GM15510 (cell line): ENCODE data around the gene ZMIZ2.

Source experiments
- POLR2A ChIP-seq: IDR thresholded peaks from 3 replicates; pipeline ENCODE4 v1.6.1; 2011; ENCODE audit warnings: borderline replicate concordance; ENCODE audit not compliant: insufficient read length; ENCODE audit errors: extremely low read depth

The ZMIZ2 gene, protein sequence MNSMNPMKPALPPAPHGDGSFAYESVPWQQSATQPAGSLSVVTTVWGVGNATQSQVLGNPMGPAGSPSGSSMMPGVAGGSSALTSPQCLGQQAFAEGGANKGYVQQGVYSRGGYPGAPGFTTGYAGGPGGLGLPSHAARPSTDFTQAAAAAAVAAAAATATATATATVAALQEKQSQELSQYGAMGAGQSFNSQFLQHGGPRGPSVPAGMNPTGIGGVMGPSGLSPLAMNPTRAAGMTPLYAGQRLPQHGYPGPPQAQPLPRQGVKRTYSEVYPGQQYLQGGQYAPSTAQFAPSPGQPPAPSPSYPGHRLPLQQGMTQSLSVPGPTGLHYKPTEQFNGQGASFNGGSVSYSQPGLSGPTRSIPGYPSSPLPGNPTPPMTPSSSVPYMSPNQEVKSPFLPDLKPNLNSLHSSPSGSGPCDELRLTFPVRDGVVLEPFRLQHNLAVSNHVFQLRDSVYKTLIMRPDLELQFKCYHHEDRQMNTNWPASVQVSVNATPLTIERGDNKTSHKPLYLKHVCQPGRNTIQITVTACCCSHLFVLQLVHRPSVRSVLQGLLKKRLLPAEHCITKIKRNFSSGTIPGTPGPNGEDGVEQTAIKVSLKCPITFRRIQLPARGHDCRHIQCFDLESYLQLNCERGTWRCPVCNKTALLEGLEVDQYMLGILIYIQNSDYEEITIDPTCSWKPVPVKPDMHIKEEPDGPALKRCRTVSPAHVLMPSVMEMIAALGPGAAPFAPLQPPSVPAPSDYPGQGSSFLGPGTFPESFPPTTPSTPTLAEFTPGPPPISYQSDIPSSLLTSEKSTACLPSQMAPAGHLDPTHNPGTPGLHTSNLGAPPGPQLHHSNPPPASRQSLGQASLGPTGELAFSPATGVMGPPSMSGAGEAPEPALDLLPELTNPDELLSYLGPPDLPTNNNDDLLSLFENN

DNA sequence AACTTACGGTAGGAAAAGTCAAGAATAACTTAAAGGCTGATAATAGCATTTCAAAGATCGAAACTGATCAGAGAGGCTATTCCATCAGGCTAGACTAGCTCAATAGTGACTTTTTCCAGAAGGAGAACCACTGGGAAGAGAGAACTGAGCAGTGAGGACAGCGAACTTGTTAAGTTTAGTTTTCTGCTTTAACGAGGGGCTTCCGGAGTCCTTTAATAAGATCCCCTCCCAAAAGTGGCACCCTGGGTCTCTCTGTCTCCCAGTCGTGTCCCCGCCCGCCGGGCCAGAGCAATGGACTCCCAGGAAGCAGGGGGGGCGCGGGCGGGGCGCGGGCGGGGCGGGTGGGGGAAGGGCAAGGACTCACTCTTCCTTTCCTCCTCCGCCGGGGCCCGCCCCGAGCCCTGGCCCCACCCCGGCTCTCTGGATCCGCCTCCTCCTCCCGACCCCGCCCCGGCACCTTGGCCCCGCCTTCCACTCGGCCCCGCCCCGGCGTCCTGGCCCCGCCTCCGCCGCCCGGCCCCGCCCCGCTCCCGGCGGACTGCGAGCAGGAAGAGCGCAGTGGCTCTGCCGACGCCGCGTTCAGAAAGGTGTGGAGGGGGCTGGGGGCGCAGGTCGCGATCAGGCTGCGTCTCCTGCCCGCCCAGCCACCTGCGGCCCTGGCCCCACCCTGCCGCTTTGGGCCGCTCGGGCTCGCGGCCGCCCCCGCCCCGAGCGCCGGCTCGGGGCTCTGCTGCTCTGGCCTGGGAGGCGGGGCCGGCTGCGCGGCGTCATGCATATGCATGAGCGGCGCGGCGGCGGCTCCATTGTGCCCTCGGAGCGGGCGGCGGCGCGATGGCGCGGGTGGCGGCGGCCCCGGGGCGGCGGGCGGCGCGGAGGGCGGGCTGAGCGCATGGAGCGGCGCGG lies at the start of gene ZMIZ2:
ZMIZ2 (plus strand) TSS at position 803 of the 903 bp plus-strand sequence. CDS start 7,403 bp downstream, outside the sequence.
- peak; percentile 75 for TF ChIP-seq POLR2A

DNA sequence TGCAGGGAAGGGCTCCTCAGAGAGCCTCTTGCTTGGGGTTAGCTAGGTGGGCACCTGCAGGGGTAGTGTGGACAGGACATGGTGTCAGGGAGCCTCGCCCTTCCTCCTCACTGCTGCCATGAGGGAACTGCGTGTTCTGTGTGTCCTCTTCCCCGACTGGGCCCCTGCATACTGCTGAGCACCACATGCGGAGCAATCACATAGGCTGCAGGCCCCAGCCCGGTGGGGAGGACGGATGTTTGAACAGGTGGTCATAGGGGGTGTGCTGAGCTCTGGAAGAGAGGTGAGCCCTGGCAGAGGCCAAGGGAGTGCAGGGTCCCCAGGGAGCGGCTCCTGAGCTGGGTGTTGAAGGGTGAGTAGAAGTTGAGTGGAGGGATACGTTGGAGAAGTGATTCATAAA lies 48.3 kb upstream of the ZMIZ2 start:
- TF ChIP-seq POLR2A, result no peak

DNA sequence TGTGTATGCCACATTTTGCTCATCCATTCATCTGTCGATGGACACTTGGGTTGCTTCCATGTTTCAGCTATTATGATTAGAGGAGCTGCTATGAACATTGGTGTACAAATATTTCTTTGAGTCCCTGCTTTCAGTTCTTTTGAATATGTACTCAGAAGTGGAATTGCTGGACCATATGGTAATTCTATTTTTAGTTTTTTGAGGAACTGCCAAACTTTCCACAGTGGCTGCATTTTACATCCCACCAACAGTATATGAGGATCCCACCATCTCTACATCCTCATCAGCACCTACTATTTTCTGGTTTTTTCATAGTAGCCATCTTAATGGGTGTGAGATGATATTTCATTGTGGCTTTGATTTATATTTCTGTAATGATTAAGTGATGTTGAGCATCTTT lies 44.7 kb upstream of the ZMIZ2 start:
- no peak for TF ChIP-seq POLR2A

DNA sequence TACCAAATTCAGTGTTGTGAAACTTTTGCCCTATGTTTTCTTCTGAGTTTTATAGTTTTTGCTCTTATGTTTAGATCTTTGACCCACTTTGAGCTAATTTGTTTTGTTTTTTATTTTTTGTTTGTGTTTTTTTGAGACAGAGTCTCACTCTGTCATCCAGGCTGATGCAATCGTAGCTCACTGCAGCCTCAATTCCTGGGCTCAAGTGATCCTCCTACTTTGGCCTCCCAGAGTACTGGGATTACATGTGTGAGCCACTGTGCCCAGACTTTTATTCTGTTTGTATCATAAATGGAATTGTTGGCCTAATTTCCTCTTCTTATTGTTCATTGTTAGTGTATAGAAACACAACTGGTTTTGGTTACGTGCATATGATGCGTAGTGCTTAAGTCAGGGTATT lies 43.2 kb upstream of the ZMIZ2 start:
- no peak for TF ChIP-seq POLR2A

DNA sequence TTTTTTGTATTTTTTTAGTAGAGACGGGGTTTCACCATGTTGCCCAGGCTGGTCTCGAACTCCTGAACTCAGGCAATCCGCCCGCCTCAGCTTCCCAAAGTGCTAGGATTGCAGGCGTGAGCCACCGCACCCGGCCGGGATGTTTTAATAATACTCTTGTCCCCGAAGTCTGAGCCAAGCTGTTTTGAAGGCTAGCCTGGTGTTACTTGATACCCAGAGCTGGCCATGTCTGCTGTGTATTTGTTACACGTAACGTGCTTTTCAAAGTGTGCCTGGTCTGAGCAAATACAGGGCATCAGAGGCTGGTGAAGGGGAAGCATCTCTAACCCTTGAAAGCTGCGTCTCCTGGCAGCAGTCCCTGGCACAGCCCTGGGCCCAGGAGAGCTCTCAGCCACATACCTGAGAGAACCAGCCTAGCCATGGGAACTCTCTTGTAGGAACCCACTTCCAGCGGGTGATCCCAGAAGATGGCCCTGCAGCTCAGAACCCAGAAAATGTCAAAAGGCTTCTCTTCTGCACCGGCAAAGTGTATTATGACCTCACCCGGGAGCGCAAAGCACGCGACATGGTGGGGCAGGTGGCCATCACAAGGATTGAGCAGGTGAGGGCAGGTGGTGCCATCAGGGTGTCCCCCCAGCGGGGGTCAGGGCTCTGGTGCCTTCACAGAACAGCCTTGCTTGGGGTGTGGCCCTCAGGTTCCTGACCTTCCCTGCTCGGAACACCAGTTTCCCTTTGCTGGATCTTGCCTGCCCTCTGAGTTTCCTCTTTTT lies 41.7 kb upstream of the ZMIZ2 start:
- no peak for TF ChIP-seq POLR2A

DNA sequence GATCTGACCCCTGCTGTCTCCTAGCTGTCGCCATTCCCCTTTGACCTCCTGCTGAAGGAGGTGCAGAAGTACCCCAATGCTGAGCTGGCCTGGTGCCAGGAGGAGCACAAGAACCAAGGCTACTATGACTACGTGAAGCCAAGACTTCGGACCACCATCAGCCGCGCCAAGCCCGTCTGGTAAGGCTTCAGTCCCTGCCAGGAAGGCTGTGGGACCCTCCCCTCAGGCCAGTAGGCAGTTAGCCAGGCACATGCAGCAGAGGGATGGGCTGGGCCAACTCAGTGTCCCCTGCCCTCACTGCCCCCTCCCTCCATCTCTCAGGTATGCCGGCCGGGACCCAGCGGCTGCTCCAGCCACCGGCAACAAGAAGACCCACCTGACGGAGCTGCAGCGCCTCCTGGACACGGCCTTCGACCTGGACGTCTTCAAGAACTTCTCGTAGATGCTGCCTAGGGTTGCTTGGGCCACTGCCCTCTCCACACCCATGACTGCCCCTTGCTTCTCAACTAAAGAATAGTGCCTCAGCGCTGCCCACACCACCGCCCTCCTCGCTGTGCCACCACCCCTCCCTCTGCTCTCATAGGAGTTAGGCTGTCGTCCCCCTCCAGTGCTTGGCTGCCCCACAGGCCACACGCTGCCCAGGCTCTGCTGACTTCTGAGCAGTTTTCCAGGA lies 41.0 kb upstream of the ZMIZ2 start:
- no peak for TF ChIP-seq POLR2A

DNA sequence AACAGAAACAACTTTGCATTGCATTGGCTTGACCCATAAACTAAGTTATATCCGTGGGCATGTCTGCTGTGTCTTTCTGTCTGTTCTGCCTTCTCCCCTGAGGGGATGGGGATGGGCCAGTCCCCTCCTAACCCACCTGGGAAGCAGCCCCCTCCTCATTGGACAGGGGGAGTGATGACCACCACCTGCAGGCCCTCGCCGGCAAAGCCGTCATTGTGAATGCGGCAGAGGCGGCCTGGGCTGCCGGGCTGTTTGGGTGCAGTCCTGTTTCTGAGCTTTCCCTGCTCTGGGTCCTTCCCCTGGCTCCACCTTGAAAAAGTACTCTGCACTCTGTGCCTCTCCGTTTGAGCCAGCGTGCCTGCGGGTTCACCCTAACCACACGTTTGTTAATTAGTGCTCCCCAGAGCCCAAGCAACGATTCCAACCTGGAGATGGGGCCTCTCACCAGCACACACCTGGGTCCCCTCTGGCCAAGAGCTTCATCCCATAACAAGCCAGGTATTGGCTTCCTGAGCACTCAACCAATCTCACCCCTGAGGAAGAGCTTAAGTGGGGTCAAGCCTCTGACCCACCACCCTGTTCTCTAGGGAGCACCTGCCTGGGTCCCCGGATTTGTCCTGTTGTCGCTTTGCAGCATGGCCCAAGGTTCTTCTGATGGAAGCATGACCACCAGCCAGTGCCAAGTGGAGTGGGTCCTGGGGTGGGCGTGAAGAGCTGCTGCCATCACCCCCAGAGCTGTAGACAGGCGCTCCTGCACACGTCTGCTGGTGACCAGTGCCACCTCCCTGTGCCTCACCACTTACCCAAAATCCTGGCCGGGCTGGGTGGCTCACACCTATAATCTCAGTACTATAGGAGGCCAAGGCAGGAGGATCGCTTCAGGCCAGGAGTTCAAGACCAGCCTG lies 39.4 kb upstream of the ZMIZ2 start:
- no peak for TF ChIP-seq POLR2A

DNA sequence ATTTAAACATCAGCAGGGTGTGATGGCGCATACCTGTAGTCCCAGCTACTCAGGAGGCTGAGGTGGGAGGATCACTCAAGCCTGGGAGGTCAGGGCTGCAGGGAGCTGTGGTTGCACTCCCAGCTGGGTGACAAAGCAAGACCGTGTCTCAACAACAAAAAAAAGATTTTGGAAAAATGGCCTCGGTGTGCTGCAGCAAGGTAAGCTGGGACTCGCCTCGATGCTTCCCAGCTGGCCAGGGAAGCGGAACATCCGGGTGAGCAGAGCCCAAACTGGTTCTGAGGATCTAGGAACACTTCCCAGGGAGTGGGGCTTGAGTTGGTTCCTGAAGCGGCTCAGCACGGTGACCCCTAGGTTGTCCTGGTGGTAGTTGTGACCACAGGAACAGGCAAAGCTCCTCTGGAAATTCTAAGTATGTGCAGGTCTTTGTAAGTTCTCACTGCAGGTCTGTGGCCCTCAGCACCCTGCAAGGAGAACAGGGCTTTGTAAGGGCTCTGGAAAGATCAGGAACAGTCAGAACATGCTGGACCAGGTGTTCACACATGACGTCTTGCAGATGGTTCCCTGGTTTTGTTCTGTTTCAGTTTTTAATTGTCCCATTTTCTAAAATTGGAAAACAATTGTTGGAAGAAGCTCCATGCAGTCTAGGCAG lies 38.6 kb upstream of the ZMIZ2 start:
- TF ChIP-seq POLR2A, result no peak

DNA sequence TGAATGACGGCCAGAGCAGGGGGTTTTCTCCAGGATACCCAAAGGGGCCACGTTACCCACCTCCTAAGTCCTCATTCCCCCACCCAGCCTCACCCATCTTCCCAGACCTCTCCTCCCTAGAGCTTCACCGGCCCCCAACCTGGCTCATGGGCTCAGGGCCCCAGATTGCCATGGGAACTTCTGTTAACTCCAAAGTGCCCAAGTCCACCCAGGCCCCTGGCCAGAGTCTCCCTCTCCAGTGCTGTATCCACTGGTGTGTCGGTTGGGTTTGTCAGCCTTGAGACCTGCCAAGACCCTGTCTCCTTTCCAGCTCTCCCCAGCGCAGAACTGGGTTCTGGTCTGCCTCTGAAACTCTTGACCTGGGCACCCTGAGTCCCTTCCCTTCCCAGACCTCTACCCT lies 37.1 kb upstream of the ZMIZ2 start:
- TF ChIP-seq POLR2A, result no peak

DNA sequence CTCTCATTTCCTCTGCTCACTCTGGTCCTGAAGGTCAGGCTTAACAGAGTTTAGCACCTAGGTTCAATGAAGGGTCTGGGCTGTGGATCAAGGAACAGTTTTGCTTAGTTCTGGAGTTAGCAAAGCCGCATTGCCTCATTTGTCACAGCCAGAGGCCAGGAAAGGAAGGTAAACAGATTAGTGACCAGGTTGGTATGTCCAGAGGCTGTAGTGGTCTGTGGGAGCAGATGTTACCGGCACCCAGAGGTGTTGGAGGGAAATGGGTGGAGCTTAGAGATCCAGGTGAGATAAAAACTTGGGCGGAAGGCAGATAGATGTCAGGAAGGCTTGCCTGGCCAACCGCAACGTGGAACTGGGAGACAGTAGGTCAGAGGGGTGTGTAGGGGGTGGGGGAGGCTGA lies 36.6 kb upstream of the ZMIZ2 start:
- TF ChIP-seq POLR2A, result no peak

DNA sequence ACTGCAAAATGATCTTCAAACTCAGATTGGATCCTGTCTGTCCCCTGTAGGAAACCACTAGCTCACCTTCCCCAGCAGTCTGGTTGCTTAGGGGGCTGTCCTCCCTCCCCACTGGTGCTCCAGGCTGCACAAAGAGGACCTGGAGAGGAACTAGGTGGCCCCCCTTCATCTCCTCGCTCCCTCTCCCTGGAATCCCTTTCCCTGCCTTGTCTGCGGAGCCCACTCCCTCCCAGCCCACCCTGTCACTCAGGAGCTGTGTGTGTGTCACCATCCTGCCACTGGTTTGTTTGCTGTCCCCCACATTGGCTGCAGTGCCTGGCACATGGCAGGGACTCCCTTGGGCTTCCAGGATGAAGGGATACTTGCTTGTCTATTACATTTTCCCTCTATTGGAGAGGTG lies 35.5 kb upstream of the ZMIZ2 start:
- no peak for TF ChIP-seq POLR2A
